ENCODE results near the gene PARL.

DNA sequence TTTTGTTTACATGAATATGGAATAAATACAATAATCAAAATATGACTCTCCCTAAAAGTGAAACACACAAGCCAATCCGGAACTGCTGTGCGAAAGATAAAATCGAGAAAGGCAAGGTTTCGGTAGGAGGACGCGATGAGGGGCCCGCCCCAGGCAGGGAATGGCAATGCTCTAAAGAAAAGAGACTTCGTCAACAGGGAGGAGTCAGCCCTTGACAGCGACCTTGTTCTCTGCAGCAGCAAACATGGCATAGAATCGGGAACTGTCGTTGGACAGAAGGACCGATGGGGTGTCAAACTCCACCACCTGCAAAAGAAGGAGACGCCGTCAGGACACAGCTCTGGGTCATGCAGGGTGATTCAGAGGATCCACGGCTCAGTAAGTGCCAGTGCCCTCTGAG is 36.4 kb upstream of the PARL start:
- no peak for TF ChIP-seq CTCF (IDR thresholded peaks at IDR 0.05)
- TF ChIP-seq POLR2A (IDR thresholded peaks at IDR 0.05): no peak

Data from uterus (tissue), 2 donors.